GM12874 (cell line): ENCODE measurements around the gene KIRREL2.

ENCODE experiments used
- CTCF ChIP-seq: IDR thresholded peaks from 2 replicates; pipeline ENCODE4 v1.5.1; 2011; ENCODE audit warnings: low read depth, mild to moderate bottlenecking, control low read depth, low read length, moderate library complexity; ENCODE audit not compliant: insufficient read depth

KIRREL2 gene

DNA sequence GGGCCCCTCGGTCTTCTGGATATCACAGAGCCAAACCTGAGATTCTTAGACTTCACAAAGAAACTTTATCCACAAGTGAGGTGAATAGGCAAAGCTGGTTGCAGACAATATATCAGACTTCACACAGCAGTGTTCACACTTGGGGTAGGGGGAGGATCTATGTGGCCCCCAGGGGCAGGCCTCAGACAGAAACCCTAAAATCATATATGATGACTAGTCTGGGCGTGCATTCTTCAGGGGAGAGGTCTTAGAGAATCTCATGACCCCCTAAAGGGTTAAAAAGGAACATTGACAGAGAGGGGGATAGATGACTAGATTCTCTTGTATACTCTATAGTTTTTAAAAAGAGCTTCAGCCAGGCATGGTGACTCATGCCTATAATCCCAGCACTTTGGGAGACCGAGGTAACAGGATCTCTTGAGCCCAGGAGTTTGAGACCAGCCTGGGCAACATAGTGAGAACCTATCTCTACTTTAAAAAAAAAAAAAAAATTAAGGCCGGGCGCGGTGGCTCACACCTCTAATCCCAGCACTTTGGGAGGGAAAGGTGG lies 48.5 kb downstream of the KIRREL2 start:
- TF ChIP-seq CTCF: no peak

DNA sequence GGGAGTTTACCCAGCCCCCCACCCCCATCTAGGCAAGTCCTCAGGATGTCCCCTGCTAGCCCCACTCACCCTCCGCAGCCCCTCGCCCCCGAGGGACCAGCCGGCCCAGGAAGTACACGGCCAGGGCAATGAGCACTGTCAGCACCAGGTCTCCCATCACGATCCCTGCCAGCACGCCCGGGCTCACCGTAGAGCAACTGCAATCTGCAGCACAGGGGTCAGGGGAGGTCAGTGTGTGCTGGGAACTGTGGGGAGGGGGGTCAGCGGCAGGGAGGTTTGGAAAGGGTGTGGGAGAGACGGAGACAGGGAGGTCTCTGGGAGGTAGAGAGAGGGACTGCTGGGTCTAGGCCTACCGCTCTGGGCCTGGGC lies 50.6 kb downstream of the KIRREL2 start:
- no peak for TF ChIP-seq CTCF

DNA sequence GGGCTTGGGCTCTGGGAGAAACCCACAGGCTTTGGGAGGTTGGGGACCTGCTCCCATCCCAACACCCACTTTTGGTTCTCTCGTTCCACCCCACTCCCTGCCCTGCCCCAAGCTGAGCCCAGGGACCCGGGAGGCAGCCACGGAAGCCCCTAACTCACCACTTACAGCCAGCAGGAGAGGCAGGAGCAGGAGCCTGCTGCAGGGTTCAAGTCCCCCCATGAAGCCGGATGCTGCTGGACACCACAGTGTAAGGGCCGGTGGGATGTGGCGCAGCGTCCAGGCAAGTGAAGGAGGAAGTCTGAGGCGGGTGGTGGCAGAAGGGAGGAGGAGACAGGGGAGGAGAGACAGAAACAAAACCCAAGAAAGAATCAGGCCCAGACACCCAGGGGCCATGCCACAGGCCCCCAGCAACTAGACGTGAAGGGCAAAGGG lies 51.3 kb downstream of the KIRREL2 start, which contains the start of gene TYROBP:
TYROBP (minus strand) TSS at position 286 of the 432 bp plus-strand sequence; CDS start at position 219, 67 bp downstream.
- no peak for TF ChIP-seq CTCF

DNA sequence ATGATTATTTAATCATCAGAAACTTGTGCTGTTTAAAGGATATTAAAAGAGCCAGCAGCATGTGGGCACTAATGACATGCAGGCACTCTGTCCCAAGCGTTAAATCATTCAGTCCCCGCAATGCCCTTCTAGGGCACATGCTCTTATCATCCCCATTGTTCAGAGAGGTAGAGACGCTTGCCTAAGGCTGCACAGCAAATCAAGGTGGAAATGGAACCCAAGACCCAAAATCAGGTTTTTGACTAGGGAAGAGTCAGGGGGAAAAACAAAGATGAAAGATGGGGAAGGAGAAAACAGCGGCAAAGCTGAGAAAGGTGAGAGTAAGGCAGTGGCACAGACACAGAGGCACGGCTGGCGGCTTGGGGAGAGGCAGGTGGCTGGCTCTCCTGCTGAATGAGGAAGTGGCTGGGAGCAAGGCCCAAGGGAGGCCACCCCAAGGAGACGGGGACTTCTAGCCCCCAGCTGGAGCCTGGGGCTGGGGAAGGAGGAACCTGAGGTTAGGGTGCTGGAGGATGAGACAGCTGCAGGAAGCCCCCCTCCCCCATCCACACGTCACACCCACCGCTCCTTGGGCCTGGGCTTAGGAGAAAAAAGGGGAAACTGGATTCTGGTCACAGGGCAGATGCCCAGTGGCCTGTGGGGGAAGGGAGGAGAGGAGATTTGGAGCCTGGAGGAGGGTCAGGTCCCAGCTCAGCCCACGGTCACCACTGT lies 52.4 kb downstream of the KIRREL2 start:
- no peak for TF ChIP-seq CTCF

GRCh38 chr19:35909684-35910035 lies 52.9 kb downstream of the KIRREL2 start:
- no peak for TF ChIP-seq CTCF

- no peak for TF ChIP-seq CTCF
Observed at GRCh38 chr19:35911173-35911572, 54.5 kb downstream of the KIRREL2 start.

GRCh38 chr19:35911790-35912189 lies 55.1 kb downstream of the KIRREL2 start:
- TF ChIP-seq CTCF: no peak
